HUDEP-2 (cell line): ENCODE measurements around the gene CTBP2.

Experiments
- DNase-seq, 76 experiments: peaks; one replicate each; lab custom pipeline; 2025; ENCODE audit not compliant: unreplicated experiment in 76 of 76; lab: John Stamatoyannopoulos, UW

Gene CTBP2

GRCh38 chr10:124953421-124953820, 206.9 kb downstream of the CTBP2 start:
- no peak for DNase-seq

- no peak for DNase-seq
Measured at GRCh38 chr10:124952123-124952522, 208.2 kb downstream of the CTBP2 start.

GRCh38 chr10:124949543-124949942, 210.8 kb downstream of the CTBP2 start:
- DNase-seq, result no peak

- no peak for DNase-seq
Measured at GRCh38 chr10:124946945-124947344, 213.4 kb downstream of the CTBP2 start.

- DNase-seq, result no peak
Measured at GRCh38 chr10:124944982-124945381, 215.4 kb downstream of the CTBP2 start.

GRCh38 chr10:124943301-124944092, 216.9 kb downstream of the CTBP2 start:
- DNase-seq, result no peak

- no peak for DNase-seq
Measured at GRCh38 chr10:124942317-124943169, 217.8 kb downstream of the CTBP2 start.

GRCh38 chr10:124941823-124942222, 218.5 kb downstream of the CTBP2 start, which contains the start of gene ZRANB1:
TSS of gene ZRANB1 (plus strand) at chr10:124942123. CDS start at chr10:124942494, 371 bp downstream.
- no peak for DNase-seq

GRCh38 chr10:124939290-124939689, 221.1 kb downstream of the CTBP2 start:
- no peak for DNase-seq

- DNase-seq, result no peak
Measured at GRCh38 chr10:124936813-124937212, 223.6 kb downstream of the CTBP2 start.

- no peak for DNase-seq
Measured at GRCh38 chr10:124935946-124936345, 224.4 kb downstream of the CTBP2 start.
